ENCODE data around the gene CADM1.

The CADM1 gene

GRCh38 chr11:115202900-115203552 lies 301.2 kb downstream of the CADM1 start:
- DNase-seq (ENCODE audit: low spot score): no peak

- DNase-seq (ENCODE audit: low spot score): no peak
Measured at GRCh38 chr11:115202074-115202473, 302.1 kb downstream of the CADM1 start.

- DNase-seq (ENCODE audit: low spot score): no peak
Measured at GRCh38 chr11:115201111-115201792, 303.0 kb downstream of the CADM1 start.

GRCh38 chr11:115199481-115200069 lies 304.6 kb downstream of the CADM1 start:
- DNase-seq (ENCODE audit: low spot score): no peak

GRCh38 chr11:115198321-115198741 lies 305.9 kb downstream of the CADM1 start:
- no peak for DNase-seq (ENCODE audit: low spot score)

- no peak for DNase-seq (ENCODE audit: low spot score)
Measured at GRCh38 chr11:115197433-115197832, 306.8 kb downstream of the CADM1 start.

- no peak for DNase-seq (ENCODE audit: low spot score)
Measured at GRCh38 chr11:115197031-115197430, 307.2 kb downstream of the CADM1 start.

GRCh38 chr11:115194802-115195110 lies 309.5 kb downstream of the CADM1 start:
- DNase-seq (ENCODE audit: low spot score): no peak

GRCh38 chr11:115193914-115194801 lies 310.1 kb downstream of the CADM1 start:
- DNase-seq (ENCODE audit: low spot score): no peak

GRCh38 chr11:115191761-115192160 lies 312.5 kb downstream of the CADM1 start:
- DNase-seq (ENCODE audit: low spot score): no peak

GRCh38 chr11:115190196-115190595 lies 314.0 kb downstream of the CADM1 start:
- no peak for DNase-seq (ENCODE audit: low spot score)

- no peak for DNase-seq (ENCODE audit: low spot score)
Measured at GRCh38 chr11:115188898-115189278, 315.3 kb downstream of the CADM1 start.

GRCh38 chr11:115188188-115188897 lies 315.9 kb downstream of the CADM1 start:
- DNase-seq (ENCODE audit: low spot score): no peak

GRCh38 chr11:115185931-115186330 lies 318.3 kb downstream of the CADM1 start:
- no peak for DNase-seq (ENCODE audit: low spot score)

GRCh38 chr11:115185507-115185906 lies 318.7 kb downstream of the CADM1 start:
- no peak for DNase-seq (ENCODE audit: low spot score)

- DNase-seq (ENCODE audit: low spot score): no peak
Measured at GRCh38 chr11:115184901-115185300, 319.3 kb downstream of the CADM1 start.

- no peak for DNase-seq (ENCODE audit: low spot score)
Measured at GRCh38 chr11:115183830-115184229, 320.4 kb downstream of the CADM1 start.

GRCh38 chr11:115183136-115183535 lies 321.1 kb downstream of the CADM1 start:
- no peak for DNase-seq (ENCODE audit: low spot score)

- DNase-seq (ENCODE audit: low spot score): no peak
Measured at GRCh38 chr11:115182282-115182955, 321.8 kb downstream of the CADM1 start.

GRCh38 chr11:115181538-115181937 lies 322.7 kb downstream of the CADM1 start:
- DNase-seq (ENCODE audit: low spot score): no peak

GRCh38 chr11:115180272-115180671 lies 323.9 kb downstream of the CADM1 start:
- no peak for DNase-seq (ENCODE audit: low spot score)

Measured in LoVo (cell line).